Fibroblast of lung (primary cell): ENCODE results near the gene FILIP1L.

Experiments
- EZH2 ChIP-seq: IDR thresholded peaks from 2 replicates; pipeline ENCODE4 v1.5.1; 2012; ENCODE audit warnings: low read length, control low read depth, mild to moderate bottlenecking; ENCODE audit errors: missing control alignments
- TF ChIP-seq, protein P1 (sequence below), 2 donors: IDR thresholded peaks in 1 of 2; conservative IDR thresholded peaks in 1 of 2; 1 replicate in 1 of 2; 2 replicates in 1 of 2; pipeline ENCODE4 v1.5.1; 2011 to 2012; ENCODE audit warnings: low read length in 2 of 2, control low read depth in 1 of 2, inconsistent platforms in 1 of 2, low read depth in 1 of 2, mild to moderate bottlenecking in 1 of 2

DNA sequence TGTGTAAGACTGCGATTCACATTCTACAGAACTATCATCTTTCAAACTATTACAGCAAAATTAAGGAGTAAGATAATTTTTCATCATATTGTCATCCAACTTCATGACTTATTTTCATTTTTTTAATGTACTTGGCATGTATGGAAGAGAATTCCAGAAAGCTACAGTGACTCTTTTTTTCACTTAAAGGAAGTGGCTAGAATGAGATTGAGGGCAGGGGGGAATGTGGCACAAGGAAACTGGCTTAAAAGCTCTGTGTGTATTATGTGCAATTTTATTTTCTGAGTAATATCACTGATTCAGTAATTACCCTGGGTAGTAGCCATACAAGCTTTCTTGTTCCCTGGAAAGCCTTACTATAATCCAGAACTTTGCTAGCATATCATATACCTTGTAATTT lies 94.6 kb downstream of the FILIP1L start:
- TF ChIP-seq, protein P1, sequence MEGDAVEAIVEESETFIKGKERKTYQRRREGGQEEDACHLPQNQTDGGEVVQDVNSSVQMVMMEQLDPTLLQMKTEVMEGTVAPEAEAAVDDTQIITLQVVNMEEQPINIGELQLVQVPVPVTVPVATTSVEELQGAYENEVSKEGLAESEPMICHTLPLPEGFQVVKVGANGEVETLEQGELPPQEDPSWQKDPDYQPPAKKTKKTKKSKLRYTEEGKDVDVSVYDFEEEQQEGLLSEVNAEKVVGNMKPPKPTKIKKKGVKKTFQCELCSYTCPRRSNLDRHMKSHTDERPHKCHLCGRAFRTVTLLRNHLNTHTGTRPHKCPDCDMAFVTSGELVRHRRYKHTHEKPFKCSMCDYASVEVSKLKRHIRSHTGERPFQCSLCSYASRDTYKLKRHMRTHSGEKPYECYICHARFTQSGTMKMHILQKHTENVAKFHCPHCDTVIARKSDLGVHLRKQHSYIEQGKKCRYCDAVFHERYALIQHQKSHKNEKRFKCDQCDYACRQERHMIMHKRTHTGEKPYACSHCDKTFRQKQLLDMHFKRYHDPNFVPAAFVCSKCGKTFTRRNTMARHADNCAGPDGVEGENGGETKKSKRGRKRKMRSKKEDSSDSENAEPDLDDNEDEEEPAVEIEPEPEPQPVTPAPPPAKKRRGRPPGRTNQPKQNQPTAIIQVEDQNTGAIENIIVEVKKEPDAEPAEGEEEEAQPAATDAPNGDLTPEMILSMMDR (conservative IDR thresholded peaks at IDR 0.05 in 1 of 2, IDR thresholded peaks at IDR 0.05 in 1 of 2; ENCODE audit: low read depth in 1 of 2, low read length in 2 of 2), result no peak
- no peak for TF ChIP-seq EZH2
